HCEC 1CT (cell line): ENCODE measurements around the gene GPR137B.
"Not testable (repeated sequence)": the region's sequence is repeated elsewhere in the genome, so short reads cannot be mapped to it uniquely, and the experiment has no call there.

Source experiments
- DNase-seq: peaks from one replicate; pipeline ENCODE4 v3.0.0-alpha.2; 2017

Gene GPR137B

DNA sequence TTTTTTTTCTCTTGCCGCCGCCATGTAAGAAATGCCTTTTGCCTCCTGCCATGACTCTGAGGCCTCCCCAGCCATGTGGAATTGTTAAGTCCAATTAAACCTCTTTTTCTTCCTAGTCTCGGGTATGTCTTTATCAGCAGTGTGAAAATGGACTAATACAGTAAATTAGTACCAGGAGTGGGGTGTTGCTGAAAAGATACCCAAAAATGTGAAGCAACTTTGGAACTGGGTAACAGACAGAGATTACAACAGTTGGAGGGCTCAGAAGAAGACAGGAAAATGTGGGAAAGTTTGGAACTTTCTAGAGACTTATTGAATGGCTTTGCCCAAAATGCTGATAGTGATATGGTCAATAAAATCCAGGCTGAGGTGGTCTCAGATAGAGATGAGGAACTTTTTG is 19.4 kb downstream of the GPR137B start:
- not testable (repeated sequence) for DNase-seq

DNA sequence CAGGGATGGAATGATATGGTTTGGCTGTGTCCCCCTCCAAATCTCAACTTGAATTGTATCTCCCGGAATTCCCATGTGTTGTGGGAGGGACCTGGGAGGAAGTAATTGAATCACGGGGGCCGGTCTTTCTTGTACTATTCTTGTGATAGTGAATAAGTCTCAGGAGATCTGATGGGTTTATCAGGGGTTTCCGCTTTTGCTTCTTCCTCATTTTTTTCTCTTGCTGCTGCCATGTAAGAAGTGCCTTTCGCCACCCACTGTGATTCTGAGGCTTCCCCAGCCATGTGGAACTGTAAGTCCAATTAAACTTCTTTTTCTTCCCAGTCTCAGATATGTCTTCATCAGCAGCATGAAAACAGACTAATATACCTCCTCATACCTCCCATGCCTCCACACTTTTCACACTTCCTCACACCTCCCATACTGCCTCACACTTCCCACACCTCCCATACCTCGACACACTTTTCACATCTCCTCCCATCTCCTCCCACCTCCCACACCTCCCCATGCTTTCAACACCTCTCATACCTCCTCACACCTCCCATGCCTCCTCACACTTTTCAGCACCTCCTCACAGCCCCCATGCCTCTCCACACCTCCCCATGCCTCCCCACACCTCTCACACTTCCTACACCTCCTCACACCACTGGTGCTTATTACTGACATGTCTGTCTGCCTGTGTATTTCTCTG is 21.3 kb downstream of the GPR137B start:
- no peak for DNase-seq

DNA sequence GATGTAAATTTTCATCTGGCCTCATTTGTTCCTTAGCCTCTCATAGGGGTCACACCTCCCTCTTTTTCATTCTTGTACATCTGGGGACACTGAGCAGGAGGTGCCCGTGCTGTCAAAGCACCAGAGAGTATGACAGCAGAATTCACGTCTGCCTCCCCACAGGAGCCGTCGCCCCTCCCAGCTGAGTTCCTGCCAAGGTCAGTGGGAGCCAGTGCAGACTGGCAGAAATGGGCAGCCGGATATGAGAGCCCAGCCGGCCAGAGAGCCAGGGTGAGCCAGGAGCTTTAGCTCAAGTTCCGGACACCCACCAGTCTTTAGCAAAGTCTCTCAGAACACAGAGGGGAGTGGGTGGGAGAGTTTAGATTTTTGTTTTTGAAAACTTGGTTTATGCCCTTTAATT is 21.9 kb downstream of the GPR137B start:
- no peak for DNase-seq

DNA sequence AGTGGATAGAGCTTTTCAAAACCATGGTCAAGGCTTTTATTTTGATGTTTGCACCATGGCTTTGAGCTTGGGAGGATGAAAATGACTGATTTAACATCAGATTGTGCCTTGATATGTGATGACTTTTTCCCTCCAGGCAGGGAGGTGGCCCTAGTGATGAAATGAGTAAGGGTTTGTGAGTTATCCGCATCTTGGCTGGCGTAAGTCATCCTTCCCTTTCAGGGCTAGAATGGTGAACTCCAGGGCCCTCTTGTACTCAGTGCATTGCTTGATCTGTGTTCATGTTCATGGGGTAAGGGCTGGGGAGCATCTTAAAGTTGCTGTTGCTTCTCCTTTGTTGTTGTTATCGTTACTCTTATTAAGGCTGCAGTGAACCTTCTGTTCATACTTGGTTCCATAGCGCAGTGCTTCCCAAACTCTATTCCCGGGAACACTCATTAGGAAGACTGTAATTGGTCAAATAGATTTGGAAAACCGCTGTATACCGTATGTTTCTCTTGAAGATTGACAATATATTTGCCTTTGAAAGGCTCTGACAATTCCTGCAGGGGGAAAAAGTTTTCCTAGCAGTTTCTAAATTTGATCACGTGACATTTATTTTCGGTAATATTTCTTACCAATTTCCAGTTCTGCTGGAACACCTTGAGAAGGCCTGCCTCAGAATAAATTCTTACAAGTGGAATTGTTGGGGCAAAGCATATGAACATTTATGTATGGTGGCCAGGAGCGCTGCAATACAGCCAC is 23.1 kb downstream of the GPR137B start:
- no peak for DNase-seq

DNA sequence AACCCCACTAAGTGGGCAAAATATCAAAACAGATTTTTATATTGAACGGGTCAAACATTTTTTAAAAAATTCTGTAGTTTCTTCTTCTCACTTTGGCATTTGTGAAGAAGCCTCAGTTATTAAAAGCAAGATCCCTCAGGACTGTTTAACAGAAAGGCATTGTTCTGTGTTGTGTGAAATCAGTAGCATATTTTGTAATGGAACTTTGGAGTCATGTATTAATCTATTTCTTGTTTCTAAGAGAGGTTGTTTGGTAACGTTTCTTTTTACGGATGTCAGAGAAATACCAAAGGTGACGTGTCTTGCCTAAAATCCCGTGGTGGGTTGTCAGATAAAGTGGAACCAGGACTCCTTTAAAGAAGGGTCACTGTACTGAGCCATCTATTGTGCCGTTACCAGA is 23.7 kb downstream of the GPR137B start:
- DNase-seq, result no peak

DNA sequence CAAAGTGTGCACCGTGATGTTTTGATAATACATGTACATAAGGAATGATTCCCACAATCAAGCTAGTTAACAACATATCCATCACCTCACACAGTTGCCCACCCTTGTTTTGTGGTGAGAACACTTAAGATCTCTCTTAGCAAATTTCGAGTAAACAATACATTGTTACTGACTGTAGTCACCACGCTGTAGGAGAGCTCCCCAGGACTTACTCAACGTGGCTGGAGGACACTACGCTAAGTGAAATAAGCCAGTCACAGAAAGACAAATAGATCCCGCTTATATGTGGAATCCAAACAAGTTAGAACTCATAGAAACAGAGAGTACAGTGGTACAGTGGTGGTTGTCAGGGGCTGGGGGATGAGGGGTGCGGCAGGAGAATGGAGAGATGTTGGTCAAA is 24.8 kb downstream of the GPR137B start:
- DNase-seq, result no peak

DNA sequence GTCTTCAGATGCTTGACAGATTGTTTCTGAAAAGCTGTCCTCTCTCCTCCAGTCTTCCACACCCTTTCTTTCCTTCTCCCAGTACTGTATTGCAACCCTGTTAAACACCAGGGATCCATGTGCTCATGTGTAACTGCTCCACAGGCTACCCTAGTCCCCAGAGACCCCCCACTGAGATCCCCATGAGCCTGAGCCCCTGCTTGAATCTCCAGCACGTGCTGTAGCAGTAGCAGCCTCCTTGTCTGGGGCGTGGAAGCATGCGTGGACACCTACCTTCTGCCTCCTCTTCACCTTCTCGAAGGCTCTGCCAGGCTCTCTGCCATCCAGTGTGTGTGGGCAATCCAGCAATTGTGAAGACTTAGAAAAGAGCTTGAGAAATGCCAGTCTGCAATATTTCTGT is 25.2 kb downstream of the GPR137B start:
- no peak for DNase-seq

DNA sequence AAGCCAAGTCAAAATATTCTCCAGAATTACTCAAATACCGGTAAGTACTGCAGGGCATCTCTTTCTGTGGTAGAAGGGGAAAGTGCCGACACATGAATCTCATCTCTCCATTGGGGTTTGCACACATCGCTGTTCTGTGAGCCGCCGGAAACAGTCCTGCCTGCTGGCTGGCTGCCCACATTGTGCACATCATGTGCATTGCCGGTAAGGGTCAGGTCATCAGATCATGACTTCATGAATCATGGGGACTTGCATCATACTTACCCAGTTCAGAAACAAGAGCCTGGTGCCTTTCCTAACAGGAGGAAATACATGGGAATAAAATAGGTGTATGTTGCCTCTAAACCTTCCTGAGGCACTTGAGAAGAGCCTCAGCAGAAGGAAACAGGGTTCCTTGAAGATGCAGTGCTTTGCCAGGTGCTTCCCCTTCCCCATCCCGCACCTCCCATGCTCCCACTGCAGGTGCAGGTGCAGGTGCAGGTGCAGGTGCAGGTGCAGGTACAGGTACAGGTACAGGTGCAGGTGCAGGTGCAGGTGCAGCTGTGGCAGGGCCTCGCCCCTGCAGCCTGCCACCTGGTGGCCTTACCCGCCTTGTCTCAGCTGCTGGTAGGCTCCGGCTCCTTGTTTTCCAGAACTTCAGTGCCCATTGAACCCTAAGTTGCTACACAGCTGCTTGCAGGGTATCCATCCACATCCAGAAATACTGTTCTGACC is 26.5 kb downstream of the GPR137B start:
- DNase-seq, result peak; percentile 74

DNA sequence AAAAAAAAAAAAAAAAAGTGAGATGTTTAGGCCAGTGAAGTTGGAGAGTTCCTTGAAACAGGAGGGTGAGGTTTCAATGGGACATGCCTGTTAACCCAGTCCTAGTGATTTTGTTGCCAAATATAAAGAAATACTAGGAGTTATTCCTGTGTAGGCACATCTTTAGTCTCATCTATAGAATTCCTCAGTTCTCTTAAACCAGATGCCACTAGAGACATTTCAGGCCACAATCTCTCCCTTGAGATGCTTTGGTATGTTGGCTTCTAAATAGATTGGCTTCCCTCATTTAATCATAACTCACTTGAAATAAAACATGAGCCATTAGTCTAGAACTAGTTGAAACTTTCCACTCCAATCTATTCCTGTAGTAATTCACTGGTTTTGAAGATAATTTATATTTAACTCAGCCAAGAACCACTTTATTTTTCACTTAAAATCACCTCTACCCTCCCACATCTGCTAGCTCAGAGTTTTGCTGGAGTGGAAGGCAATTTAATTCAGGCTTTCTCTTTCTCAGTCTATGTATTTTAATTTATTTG is 29.8 kb downstream of the GPR137B start:
- DNase-seq, result no peak

DNA sequence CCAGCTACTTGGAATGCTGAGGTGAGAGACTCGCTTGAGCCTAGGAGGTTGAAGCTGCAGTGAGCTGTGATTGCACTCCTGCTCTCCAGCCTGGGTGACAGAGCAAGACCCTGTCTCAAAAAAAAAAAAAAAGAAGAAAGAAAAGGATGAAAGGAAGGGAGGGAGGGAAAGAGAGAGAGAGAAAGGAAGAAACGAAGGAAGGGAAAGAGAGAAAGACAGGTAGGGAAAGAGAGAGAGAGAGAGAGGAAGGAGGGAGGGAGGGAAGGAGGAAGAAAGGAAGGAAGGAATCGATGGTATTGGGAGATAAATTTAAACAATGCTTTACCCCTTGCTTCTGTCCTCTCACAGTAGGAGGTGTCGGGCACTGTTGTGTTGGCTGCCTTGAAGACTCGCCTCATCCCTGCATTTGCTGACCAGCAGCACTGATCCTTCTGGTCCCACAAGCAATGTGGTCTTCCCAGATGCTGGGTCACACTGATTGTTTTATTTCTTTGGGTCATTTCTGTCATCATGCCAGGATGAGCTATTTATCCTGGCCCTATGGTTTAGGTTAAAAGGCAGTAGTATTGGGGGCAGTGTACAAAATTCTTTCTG is 30.9 kb downstream of the GPR137B start:
- no peak for DNase-seq

DNA sequence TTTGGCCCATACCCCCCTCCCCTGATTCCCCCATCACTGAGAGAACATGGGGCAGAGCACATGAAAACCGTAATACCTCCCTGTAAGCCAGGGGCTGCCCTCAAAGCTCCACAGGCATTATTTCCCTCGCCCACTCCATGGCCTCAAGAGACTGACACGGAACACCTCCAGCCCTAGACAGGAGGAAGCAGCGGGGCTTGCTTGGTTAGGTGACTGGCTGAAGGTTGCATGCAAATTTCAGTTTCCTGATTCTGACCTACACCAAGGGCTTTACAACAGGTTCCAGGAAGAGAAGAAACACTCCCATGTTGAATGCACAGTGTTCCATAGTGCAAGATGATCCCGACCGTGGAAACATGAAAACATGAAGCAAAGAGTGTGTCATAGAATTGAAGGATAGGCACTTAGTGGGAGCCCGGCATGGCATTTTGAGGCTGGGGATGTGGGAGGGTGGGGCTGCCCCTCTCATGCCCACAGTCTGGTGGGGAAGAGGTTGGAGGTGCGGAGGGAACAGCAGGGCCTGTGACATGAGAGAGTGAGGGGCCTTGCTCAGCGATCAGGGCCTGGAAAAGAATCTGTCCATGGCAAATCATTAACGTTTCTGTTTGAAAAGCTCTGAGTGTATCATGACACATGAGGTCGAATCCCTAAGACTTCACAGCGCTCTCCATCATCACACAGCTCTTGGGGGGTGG is 33.5 kb downstream of the GPR137B start:
- no peak for DNase-seq

DNA sequence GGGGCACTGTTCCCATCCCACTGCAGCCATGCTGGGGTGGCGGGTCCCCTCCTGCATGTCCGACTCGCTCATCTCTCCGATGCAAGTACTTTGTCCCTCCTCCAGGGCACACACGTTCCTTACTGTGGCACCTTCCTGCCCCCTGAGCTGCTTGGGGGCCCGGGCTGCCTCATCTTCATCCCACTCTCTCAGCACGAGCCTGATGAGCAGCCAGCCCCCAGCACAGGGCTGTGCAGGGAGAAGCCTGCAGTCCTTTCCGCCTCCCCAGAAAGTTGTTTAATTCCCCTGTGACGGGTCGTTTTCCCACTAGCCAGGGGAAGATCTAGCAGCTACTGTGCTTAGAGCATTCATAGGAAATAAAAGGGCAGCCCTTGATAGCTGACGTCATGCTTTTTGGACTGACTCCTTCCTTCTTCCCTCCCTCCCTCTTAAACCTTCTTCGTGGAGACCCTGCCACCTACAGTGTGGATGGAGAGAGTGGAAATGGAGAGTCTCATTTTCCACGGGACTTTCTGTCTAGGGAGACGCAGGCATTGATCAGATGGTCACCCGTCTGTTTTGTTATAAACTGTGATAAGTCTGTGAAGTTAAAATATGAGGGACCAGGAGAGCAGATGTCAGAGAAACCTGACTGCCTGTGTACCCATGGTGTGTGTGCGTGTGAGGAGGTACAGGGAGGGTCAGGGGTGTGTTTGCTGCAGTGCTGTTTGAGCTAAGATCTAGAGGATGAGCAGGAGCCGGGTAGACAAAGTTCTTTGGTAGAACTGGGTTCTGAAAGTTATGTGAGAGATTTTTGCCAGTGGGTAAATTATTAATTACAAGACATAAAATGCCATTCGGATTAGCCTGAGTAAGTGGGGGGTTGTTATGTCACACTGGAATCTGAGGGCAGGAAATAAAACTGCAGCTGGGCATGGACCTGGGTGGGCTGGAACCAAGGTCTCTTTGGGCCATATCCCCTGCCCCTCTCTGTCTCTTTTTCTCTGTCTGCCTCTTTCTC is 34.3 kb downstream of the GPR137B start:
- no peak for DNase-seq

DNA sequence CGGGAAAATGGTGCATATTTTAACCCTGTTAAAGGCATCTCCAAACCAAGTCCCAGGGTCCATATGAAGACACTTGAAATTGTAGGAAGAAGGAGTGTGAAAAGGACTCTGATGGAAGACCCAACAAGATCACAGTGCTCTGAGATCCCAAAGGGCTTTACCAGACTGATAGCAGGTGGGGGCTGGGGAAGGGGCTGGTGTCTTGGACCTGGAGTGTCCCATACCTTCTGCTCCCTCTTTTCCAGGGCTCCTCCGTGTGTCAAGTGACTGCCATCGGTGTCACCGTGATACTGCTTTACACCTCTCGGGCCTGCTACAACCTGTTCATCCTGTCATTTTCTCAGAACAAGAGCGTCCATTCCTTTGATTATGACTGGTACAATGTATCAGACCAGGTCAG is 37.3 kb downstream of the GPR137B start:
- DNase-seq, result no peak

DNA sequence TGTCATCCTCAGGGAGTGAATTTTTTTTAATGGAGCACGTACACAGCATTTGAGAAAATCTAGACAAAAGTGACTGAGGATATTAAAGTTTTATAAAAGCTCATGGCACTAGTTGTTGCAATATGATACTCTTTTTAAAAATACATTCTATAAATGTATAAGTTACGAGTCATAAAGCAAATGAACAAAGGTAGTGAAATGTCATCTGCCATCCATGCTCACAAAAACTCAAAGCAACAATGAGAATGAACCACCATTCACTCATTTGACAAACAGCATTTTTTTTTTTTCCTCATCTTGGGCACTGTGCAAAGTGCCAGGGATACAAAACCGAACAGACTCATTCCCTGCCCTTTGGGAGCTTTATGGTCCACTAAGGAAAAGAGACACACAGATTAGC is 38.7 kb downstream of the GPR137B start:
- DNase-seq, result peak; percentile 39

DNA sequence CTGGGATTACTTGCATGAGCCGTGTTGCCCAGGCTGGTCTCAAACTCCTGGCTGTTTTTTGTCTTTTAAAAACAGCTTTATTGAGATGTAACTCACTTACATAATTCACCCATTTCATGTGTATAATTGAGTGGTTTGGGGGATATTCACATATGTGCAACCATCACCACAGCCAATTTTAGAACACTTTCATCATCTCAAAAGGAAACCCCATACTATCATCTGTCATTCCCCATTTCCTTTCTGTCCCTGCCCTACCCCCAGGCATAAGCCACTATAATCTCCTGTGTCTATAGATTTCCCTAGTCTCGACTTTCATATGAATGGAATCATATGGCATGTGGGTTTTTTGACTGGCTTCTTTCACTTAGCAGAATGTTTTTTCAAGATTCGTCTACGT is 43.3 kb downstream of the GPR137B start:
- DNase-seq, result no peak

DNA sequence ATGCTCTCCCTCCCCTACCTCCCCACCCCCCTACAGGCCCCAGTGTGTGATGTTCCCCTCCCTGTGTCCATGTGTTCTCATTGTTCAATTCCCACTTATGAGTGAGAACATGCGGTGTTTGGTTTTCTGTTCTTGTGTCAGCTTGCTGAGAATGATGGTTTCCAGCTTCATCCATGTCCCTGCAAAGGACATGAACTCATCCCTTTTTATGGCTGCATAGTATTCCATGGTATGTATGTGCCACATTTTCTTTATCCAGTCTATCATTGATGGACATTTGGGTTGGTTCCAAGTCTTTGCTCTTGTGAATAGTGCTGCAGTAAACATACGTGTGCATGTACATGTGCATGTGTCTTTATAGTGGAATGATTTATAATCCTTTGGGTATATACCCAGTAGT is 44.1 kb downstream of the GPR137B start:
- DNase-seq, result not testable (repeated sequence)

DNA sequence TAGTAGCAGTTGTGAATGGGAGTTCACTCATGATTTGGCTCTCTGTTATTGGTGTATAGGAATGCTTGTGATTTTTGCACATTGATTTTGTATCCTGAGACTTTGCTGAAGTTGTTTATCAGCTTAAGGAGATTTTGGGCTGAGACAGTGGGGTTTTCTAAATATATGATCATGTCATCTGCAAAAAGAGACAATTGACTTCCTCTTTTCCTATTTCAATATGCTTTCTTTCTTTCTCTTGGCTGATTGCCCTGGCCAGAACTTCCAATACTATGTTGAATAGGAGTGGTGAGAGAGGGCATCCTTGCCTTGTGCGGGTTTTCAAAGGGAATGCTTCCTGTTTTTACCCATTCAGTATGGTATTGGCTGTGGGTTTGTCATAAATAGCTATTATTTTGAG is 45.7 kb downstream of the GPR137B start:
- DNase-seq, result not testable (repeated sequence)

DNA sequence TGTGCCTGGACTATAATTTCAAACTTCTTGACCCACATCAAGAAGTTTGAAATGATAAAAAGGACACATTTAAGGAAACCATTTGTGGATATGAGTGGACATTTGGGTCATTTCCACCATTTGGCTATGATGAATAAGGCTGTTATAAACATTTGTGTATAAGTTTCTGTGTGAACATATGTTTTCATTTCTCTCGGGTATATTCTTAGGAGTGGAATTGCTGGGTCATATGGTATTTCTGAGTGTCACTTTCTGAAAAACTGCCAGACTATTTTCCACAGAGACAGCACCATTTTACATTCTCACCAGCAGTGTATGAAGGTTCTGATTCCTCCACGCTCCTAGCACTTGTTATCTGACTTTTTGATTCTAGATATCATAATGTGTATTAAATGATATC is 50.8 kb downstream of the GPR137B start:
- DNase-seq, result no peak

DNA sequence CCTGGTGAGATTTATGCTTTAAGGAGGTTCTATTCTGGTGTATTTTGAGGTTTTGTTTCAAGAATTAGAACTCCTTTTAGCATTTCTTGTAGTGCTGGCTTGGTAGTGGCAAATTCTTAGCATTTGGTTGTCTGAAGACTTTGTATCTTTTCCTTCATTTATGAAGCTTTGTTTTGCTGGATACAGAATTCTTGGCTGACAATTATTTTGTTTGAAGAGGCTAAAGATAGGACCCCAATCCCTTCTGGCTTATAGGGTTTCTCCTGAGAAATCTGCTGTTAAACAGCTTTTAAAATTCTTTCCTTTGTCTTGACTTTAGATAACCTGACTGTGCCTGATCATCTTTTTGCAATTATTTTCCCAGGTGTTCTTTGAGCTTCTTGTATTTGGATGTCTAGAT is 58.6 kb downstream of the GPR137B start:
- no peak for DNase-seq

DNA sequence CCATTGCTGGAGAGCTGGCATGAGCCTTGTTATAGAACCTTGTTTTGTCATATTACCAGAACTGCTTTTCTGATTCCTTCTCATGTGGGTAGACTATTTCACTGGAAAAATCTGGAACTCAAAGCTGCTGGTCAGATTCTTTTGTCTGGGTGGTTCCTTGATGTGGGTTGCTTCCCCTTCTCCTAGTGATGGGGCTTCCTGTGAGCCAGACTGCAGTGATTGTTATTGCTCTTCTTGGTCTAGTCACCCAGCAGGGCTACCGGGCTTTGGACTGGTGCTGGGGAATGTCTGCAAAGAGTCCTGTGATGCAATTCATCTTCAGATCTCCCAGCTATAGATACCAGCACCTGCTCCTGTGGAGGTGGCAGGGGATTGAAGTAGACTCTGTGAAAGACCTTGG is 59.4 kb downstream of the GPR137B start:
- DNase-seq, result no peak

DNA sequence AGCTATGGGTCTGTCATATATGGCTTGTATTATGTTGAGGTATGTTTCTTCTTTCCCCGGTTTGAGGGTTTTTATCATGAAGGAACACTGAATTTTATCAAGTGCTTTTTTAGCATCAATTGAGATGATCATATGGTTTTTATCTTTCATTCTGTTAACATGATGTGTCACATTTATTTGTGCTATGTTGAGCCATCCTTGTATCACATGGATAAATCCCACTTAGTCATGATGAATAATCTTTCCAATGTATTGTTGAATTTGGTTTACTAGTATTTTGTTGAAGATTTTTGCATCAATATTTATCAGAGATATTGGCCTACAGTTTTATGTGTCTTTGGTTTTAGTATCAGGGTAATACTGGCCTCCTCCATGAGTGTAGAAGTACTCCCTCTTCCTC is 61.7 kb downstream of the GPR137B start:
- DNase-seq, result peak; percentile 79
